KMS-11 (cell line): ENCODE measurements around the gene ZNF324B.
"Not testable (repeated sequence)": the region's sequence is repeated elsewhere in the genome, so short reads cannot be mapped to it uniquely, and the experiment has no call there.

Experiments
- H2AFZ ChIP-seq: fragments of 200-600 bp; sonication (generic); 2 replicates; pipeline ENCODE4 v1.6.1; 2016; ENCODE audit warnings: antibody characterized with exemption, mixed run types, low read depth
- H3K27ac ChIP-seq: fragments of 200-600 bp; sonication (generic); 2 replicates; pipeline ENCODE4 v1.6.1; 2016; ENCODE audit warnings: mild to moderate bottlenecking, mixed run types
- H3K27me3 ChIP-seq: fragments of 200-600 bp; sonication (generic); 2 replicates; pipeline ENCODE4 v1.6.1; 2017; ENCODE audit warnings: mild to moderate bottlenecking, low read depth, mixed run types, moderate library complexity; ENCODE audit not compliant: insufficient read depth
- H3K36me3 ChIP-seq: fragments of 200-600 bp; sonication (generic); 2 replicates; pipeline ENCODE4 v1.6.1; 2017; ENCODE audit warnings: mild to moderate bottlenecking, mixed run types; ENCODE audit not compliant: insufficient read depth
- H3K4me1 ChIP-seq: fragments of 200-600 bp; sonication (generic); 2 replicates; pipeline ENCODE4 v1.6.1; 2016; ENCODE audit warnings: mild to moderate bottlenecking, low read depth, mixed run types; ENCODE audit not compliant: poor library complexity, severe bottlenecking
- H3K4me2 ChIP-seq: fragments of 200-600 bp; sonication (generic); 2 replicates; pipeline ENCODE4 v1.7.0; 2016; ENCODE audit warnings: mild to moderate bottlenecking, mixed run types
- H3K4me3 ChIP-seq: fragments of 200-600 bp; sonication (generic); IDR thresholded peaks from 2 replicates; pipeline ENCODE4 v1.6.1; 2017; ENCODE audit warnings: low read depth, low read length, mixed read lengths; ENCODE audit not compliant: insufficient read depth
- H3K79me2 ChIP-seq: fragments of 200-600 bp; sonication (generic); 2 replicates; pipeline ENCODE4 v1.6.1; 2016; ENCODE audit warnings: low read depth, mixed run types; ENCODE audit not compliant: insufficient read depth
- H3K9ac ChIP-seq: fragments of 200-600 bp; sonication (generic); 2 replicates; pipeline ENCODE4 v1.6.1; 2016; ENCODE audit warnings: mild to moderate bottlenecking, mixed run types
- H4K20me1 ChIP-seq: fragments of 200-600 bp; sonication (generic); 2 replicates; pipeline ENCODE4 v1.6.1; 2016; ENCODE audit warnings: mild to moderate bottlenecking, mixed run types; ENCODE audit not compliant: insufficient read depth
- TF ChIP-seq, protein P1 (sequence below): fragments of 200-600 bp; sonication (generic); conservative IDR thresholded peaks from 2 replicates; pipeline ENCODE4 v1.6.1; 2017; ENCODE audit warnings: low read depth, mild to moderate bottlenecking, antibody characterized with exemption, low read length, moderate library complexity, mixed read lengths

ZNF324B gene

DNA sequence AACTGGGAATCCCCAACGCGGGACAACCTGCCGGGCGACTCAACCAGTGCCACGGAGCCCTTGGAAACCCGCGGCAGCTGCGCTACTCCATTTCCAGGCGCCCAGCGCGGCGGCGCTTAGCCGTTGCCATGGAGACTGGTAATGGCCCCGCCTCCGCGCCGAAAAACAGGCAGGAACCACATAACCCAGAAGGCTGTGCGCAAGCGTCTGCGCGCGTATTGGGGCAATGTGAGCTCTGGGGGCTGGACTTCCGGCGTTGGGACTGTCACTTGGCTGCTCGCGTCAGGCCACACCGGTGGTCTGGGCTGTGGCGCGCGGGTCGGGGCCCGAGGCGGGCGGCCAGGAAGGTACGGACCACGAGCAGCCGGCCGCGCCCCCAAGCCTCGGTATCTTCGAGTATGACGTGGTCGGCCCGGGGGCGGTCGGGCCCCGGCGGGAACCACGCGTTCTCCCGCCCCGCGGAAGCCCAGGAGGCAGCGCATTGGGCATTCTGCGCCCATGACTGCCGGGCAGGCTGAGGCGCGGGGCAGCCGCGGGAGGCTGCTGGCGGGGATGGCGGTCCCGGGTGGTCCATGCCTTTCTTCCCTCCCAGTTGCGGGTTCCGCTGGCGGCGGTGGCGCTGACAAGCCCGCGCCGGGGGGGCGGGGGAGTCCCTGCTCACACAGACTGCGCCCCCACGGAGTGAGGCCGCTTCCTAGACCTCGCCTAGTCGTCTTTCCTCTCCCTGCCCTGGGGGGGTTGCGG, at the start of gene ZNF324B:
ZNF324B (plus strand) TSS at position 265 of the 744 bp plus-strand sequence. CDS start 2,080 bp downstream, outside the sequence.
- TF ChIP-seq, protein P1, sequence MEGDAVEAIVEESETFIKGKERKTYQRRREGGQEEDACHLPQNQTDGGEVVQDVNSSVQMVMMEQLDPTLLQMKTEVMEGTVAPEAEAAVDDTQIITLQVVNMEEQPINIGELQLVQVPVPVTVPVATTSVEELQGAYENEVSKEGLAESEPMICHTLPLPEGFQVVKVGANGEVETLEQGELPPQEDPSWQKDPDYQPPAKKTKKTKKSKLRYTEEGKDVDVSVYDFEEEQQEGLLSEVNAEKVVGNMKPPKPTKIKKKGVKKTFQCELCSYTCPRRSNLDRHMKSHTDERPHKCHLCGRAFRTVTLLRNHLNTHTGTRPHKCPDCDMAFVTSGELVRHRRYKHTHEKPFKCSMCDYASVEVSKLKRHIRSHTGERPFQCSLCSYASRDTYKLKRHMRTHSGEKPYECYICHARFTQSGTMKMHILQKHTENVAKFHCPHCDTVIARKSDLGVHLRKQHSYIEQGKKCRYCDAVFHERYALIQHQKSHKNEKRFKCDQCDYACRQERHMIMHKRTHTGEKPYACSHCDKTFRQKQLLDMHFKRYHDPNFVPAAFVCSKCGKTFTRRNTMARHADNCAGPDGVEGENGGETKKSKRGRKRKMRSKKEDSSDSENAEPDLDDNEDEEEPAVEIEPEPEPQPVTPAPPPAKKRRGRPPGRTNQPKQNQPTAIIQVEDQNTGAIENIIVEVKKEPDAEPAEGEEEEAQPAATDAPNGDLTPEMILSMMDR, result no peak
- no peaks in the 10 kb centered on the region for H3K79me2 ChIP-seq
- no peaks in the 10 kb centered on the region for H4K20me1 ChIP-seq
- peaks cover 6% of the 10 kb centered on the region for H3K4me1 ChIP-seq
- H3K27me3 ChIP-seq, result peaks cover 13% of the 10 kb centered on the region
- peak within 1 kb of the TSS; percentile 84 for H2AFZ ChIP-seq
- H3K4me2 ChIP-seq, result peak within 1 kb of the TSS; percentile 46
- H3K9ac ChIP-seq, result peak within 1 kb of the TSS; percentile 70
- no peaks in the 10 kb centered on the region for H3K36me3 ChIP-seq
- no peak within 1 kb of the TSS for H3K4me3 ChIP-seq
- H3K27ac ChIP-seq, result no peak within 1 kb of the TSS

DNA sequence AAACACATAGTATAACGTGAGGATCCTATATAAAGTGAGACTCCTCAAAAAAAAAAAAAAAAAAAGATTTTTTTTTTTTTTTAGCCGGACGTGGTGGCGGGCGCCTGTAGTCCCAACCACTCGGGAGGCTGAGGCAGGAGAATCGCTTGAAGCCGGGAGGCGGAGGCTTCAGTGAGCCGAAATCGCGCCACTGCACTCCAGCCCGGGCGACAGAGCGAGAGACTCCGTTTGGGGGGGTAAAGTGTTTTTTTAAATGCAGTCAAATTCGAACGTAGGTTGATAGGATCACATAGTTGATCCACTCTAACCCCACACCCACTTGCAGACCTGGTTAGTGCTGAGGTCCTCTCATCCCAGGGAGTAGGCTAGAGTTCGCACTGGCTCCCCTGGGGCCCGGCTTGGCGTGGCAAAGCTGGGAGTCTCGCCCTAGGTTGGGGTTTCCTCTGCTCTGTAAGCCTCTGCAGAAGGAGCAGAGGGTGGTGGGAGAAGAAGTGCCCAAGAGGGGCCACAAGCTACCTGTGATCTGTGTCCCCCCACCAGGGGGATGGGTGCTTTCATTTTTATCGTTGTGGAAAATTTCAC, 49.5 kb upstream of the ZNF324B start:
- Histone ChIP-seq H3K4me2 (peak overlapping the region; percentile 55), H3K36me3 (no peaks in the 10 kb centered on the region), H3K79me2 (no peaks in the 10 kb centered on the region), H2AFZ (peak overlapping the region; percentile 80; the same call in 1 of the 2 replicates), H3K27me3 (no peaks in the 10 kb centered on the region), H3K4me1 (peaks cover 13% of the 10 kb centered on the region), H3K9ac (peak overlapping the region; percentile 37; the same call in 1 of the 2 replicates), H3K27ac (0 out of 2 replicates have a peak overlapping the region, but pooled peaks have one; percentile 34), H3K4me3 (no peak overlapping the region), H4K20me1 (no peaks in the 10 kb centered on the region)
- TF ChIP-seq, protein P1, result no peak

DNA sequence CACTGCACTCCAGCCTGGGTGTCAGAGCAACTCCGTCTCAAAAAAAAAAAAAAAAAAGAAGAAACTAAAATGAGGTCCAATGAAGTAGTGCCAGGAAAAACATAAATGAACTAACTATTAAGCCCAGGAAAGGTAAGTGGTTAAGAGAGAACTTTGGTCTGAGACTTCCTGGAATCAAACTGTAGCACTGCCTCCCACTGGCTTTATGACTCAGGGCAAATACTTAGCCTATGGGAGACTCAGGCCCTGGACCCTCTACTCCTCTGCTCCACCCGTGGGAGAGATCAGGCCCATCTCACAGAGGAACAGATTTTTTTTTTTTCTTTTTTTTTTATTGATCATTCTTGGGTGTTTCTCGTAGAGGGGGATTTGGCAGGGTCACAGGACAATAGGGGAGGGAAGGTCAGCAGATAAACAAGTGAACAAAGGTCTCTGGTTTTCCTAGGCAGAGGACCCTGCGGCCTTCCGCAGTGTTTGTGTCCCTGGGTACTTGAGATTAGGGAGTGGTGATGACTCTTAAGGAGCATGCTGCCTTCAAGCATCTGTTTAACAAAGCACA, 47.4 kb upstream of the ZNF324B start:
- H3K27ac ChIP-seq, result not testable (repeated sequence)

DNA sequence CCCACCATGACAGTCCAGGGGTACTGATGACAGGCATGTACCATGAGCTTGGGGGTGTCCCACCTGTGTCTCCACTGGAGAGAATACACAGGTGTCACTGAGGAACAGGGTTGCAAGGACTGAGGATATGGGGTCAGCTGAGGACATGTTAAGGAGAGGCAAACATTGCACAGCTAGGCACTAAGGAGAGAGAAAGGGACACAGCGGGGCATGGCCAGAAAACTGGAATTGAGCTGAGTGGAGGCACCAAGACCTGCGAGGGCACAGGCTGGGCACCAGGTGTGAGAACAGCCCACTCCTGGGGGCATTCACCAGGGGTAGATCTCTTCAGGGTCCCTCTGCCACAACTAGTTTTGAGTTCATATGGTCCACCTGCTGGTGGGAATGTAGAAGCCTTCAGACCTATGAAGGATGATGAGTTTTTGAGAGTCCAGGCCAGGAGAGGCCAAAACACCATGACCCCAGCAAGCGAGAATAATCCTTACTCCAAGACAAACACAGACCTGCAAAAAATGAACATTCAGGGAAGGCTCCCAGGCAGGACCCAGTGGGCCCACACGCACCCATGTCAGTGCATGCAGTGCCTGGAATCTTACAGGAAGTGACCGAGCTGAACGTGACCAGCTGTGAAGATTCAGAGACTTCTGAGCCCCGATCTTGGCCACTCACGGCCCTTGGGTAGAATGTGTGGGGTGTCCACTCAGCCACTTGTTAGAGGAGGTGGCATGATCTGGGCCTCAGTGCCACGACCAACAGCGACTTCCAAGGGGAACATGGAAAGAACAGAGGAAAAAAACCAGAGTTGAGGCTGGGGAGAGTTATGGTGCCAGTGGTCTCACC, 44.4 kb upstream of the ZNF324B start:
- Histone ChIP-seq H3K36me3 (no peaks in the 10 kb centered on the region), H4K20me1 (no peaks in the 10 kb centered on the region), H3K27me3 (no peaks in the 10 kb centered on the region), H3K27ac (no peak overlapping the region), H3K79me2 (0 out of 2 replicates have a peak, but pooled peaks cover 8% of the 10 kb centered on the region), H3K4me3 (no peak overlapping the region), H3K9ac (no peak overlapping the region), H2AFZ (no peak overlapping the region), H3K4me1 (peaks cover 22% of the 10 kb centered on the region), H3K4me2 (peak overlapping the region; percentile 98)
- TF ChIP-seq, protein P1, result peak; percentile 40; the same call in 1 of the 2 replicates

More for the DNA sequence above, 47.4 kb upstream of the ZNF324B start:
- not testable (repeated sequence) for H3K4me3 ChIP-seq, H3K9ac ChIP-seq, H3K36me3 ChIP-seq, H3K4me2 ChIP-seq, H3K27me3 ChIP-seq, H2AFZ ChIP-seq, H4K20me1 ChIP-seq, H3K79me2 ChIP-seq
- peaks cover 21% of the 10 kb centered on the region for H3K4me1 ChIP-seq
